C4-2B (cell line): ENCODE data around the gene ELN.
"Not testable (repeated sequence)": the region's sequence is repeated elsewhere in the genome, so short reads cannot be mapped to it uniquely, and the experiment has no call there.

Experiments used
- CTCF ChIP-seq: fragments of 450-650 bp; conservative IDR thresholded peaks from 2 replicates; pipeline ENCODE4 v1.5.1; 2017; ENCODE audit warnings: mild to moderate bottlenecking
- ZFX ChIP-seq: fragments of 450-650 bp; IDR thresholded peaks from 2 replicates; pipeline ENCODE4 v1.6.1; 2017

- not testable (repeated sequence) for TF ChIP-seq CTCF, ZFX
These were observed 48.3 kb upstream of the ELN start for GRCh38 chr7:73979656-73980055.
